GM21526 (cell line): ENCODE results near the gene DYRK1A.

Experiments used
- ATAC-seq: cut with Tn5 transposase; IDR thresholded peaks from one replicate; pipeline ENCODE4 v1.9.1; 2021; ENCODE audit warnings: moderate library complexity; ENCODE audit not compliant: unreplicated experiment, low FRiP score

Gene DYRK1A

DNA sequence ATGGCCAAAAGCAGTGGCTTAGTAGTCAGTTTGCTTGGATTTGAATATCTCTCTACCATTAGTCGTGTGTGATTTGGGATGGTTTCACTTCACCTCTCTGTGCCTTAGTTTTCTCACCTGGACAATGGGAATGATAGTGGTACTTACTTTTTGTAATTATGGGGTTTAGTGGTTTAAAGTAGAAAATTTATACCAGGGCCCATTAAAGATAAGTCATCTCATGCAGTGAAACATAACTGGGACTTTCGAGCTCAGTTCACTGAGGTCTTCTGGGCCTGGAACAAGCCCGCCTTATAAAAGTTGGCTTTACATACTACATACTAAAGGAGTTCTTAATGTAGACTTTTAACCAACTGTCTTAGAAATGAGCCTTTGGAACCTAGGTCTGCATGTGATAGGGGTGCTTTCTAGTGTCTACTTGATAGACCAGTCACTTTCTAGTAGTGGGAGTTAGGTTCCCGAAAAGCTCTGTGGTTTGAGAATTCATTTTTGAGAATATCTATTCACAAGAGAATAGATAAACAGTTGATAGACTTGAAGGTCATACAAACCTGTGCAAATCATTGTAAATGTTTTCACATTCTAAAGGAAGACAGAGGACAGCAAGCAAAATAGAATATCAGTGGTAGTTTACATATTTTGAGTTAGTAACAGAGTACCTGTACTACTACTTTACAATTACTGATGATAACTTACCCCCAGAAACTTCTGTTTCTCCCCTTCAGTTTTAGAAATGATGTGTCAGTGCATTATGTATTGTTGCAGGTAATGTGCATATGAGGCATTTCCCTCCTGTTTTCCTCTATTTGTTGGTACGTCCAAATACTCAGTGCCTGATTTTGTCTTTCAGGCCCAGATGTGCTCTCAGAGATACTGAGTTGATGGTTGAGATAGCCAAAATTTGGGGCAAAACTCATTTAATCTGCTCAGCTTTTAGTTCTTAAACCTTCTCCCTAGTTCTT is 48.0 kb downstream of the DYRK1A start:
- no peak for ATAC-seq

DNA sequence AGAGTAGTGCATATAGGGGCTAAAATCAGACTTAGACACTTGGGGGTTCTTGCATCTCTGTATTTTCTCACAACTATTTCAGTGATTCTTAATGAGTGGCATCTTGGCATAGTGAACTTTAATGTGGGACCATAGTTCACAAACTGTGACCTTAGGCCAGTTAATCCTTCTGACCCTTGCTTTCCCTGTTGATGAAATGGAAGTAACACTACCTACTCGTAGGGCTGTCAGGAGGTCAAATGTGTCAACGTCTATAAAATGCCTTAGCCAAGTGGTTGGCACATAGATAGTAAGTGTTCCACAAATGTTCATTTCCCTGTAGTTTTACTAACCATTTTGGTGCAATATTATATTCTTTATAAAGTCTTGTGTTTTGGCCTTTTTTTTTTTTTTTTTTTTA is 49.4 kb downstream of the DYRK1A start:
- ATAC-seq = no peak

GRCh38 chr21:37416914-37417313 is 50.3 kb downstream of the DYRK1A start:
- no peak for ATAC-seq

DNA sequence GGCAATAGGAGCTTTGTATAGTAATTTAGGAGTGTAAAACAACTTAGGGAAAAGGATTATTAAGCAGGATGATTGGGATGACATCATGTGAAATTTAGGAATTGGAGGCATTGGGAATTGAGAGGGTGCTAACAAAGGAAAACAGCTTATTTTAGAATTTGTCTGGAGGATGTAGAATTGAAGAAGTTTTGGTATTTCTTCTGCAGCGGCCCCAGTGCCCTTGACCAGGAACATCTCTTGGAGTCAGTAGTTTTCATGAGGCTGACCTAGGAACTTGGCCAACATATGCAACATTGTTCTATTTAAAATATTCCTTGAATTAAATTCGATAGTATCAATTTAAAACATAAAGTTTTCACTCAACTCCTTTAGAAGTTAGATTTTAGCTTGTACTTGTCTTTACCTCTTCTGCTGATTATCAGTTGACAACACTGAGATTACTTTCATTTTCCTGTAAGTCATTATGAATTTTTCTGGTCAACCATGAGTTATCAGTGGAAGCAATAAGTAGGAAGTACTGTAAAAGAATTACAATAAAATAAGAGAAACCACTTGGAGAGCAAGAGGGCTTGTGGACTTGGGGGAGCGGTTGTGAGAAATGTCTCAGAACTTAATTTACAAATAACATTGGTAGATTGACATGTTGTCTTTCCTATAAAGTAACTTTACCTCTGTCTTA is 52.8 kb downstream of the DYRK1A start:
- no peak for ATAC-seq

DNA sequence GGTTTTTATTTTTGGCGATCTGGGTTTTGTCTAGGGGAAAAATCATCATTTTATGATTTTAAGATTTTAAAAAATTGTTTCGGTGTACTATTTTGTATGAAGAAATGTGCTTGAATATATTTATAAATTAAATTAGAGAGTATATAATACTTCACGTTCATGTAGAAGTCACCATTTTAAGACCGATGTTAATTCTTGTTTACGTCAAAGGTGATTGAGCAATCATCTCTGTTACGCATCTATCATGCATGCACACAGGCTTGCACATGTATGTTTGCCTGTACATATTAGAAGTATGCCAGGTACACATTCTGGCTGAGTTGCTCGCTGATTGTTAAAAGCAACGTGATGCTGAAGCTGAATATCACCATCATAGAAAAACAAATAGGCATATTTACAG is 54.7 kb downstream of the DYRK1A start:
- ATAC-seq = no peak

- no peak for ATAC-seq
These were observed 55.8 kb downstream of the DYRK1A start for GRCh38 chr21:37422382-37422781.

DNA sequence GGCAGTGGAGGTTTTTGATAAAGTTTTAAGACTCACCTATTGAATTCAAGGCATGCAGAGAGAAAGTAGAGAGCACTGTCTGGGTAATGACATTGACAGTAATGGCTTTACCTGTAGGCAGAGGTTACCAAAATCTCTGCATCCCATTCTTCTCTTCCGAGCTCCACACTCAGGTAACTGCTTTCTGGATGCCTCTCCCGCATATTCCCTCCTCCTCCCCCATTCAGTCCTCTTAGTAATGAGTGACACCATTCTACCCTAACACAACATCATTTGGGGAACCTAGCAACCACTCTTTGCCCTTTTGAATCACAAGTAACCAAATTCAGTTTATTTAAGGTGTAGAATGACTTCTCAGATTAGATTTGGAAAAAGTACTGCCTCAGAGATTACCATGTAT is 56.5 kb downstream of the DYRK1A start:
- no peak for ATAC-seq

DNA sequence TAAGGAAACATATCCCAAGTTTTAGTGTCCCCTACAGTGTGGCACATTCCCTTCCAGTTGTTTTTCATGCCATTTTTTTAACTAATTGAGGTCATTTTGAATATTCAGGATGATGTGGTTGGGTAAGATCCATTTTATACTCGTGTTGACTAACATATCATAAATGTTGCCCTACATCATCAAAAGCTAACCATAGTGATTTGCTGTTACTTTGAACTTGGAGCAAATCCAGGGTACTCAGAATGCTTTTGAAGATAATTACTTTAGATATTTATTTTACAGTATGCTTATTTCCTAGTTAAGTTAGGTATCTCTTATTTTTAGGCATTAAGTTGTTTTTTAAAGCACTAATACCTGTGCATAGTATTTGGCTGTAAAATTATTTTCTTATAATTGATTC is 57.8 kb downstream of the DYRK1A start:
- no peak for ATAC-seq

GRCh38 chr21:37425001-37425400 is 58.4 kb downstream of the DYRK1A start:
- no peak for ATAC-seq

- no peak for ATAC-seq
These were observed 59.1 kb downstream of the DYRK1A start for GRCh38 chr21:37425684-37426083.

GRCh38 chr21:37427221-37427620 is 60.6 kb downstream of the DYRK1A start:
- ATAC-seq = no peak

DNA sequence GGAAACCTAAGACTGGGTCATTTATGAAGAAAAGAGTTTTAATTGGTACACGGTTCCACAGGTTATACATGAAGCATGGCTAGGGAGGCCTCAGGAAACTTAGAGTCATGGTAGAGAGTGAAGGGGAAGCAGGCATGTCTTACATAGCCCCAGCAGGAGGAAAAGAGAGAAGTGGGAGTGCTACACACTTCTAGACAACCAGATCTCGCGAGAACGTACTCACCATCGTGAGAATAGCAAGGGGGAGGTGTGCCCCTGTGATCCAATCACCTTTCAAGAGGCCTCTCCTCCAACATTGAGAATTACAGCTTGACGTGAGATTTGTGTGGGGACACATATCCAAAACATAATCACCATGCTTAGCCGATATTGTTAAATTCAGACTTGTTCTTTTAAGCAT is 62.8 kb downstream of the DYRK1A start:
- no peak for ATAC-seq

GRCh38 chr21:37430184-37430821 is 63.7 kb downstream of the DYRK1A start:
- ATAC-seq = no peak

DNA sequence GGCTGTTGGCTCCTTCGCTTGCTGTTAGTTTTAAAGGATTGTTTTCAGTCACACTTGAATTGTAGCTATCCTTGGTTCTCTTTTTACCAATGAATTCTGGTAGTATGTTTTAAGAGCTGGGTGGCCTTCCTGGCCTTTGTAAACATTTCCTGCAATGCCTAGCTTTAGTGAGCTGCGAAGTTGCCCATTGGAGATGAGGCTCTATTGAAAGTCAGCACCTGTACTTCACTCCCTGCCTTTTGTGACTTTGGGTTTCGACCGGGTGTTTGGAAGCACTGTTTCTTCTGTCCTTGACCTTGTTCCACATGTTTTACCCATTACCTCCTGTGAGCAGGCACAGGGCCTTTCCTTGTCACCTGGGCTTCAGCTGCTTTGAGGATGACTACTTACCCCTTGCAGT is 64.7 kb downstream of the DYRK1A start:
- ATAC-seq = no peak

DNA sequence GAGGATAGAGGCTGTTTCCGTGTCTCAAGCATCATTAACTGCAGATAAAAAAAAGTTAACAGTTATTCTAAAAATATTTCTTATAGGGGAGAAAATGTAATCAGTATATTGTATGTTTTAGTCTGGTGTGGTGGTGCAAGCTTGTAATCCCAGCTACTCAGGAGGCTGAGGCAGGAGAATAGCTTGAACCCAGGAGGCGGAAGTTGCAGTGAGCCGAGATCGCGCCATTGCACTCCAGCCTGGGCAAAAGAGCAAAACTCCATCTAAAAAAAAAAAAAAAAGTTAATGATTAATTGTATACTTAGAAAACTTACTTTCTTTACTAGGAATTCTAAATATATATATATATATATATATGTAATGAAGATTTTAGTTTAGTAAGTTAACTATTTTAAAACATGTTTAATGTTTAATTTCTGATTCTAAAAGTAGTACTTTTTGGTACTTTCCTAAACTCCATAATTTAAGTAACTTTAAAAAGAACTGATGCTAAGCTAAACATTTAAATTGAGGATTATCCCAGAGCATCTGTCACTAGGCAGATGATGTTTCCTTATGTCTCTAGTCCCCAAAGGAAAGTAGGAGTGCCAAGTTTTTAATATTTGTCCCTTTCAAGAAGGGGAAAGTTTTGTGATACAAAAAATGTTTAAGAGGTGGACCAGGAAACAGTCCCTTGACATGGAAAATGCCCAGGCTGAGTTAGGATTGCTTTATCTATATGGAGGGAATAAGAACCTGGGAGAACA is 66.3 kb downstream of the DYRK1A start:
- no peak for ATAC-seq

- no peak for ATAC-seq
These were observed 66.9 kb downstream of the DYRK1A start for GRCh38 chr21:37433456-37433840.

DNA sequence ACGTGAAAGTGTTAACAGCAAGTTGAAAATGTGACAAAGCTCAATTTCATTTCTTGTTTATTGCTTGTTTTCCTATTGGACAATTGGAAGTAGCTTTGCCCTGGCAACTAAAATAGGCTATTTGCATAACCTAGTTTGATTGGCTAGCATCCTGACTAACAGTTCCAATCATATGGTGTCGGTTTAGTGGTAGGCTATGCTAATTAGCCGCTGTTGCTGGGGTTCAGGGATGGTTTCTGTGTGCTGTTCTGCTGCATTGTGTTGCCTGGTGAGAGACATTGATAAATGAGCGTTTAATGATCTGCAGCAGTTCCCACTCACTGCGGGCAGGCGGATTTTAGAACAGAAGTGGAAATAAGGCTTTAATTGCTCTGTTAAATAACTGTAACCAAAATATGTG is 68.5 kb downstream of the DYRK1A start:
- ATAC-seq = no peak

DNA sequence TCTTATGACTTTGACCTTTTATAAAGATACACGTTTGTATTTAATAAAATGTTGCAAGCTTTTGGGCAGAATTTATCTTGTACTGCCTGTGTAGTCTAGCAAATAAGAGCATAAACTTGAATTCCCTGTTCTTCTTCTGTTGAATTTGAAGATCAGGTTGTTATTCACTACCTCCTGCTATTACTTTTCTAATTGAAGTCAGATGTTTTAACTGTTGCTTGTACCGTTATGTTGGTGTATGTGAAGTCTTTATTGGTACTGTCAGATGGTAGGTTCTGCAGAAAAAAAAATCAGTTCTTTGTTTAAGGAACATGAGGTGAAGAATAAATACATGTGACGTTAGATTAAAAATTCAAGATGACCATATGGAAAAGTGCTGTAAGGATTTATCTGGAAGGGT is 69.1 kb downstream of the DYRK1A start:
- ATAC-seq = no peak

DNA sequence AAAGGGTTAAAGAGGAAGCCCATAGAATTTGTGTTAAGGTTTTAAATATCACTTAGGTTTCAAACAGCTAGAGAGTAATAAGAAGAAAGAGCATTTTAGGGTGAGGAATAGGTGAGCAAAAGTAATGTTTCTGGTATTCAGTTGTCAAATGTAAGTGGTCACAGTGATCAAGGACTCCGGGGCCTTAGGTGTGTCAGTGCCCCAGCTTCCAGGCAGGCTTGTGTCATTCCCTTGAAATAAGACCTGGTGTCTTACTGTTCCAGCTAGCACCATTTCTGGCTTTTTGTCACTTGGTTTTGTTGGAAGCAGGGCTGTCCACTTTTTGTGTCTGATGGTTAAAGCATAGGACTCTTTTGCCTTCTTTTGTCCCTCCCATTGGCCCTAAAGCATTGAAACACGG is 69.6 kb downstream of the DYRK1A start:
- no peak for ATAC-seq

- no peak for ATAC-seq
These were observed 71.0 kb downstream of the DYRK1A start for GRCh38 chr21:37437376-37438080.
